GM21381 (cell line): ENCODE results near the gene SERPINA12.

Experiments used
- ATAC-seq: cut with Tn5 transposase; IDR thresholded peaks from one replicate; pipeline ENCODE4 v1.9.1; 2021; ENCODE audit warnings: mild to moderate bottlenecking, moderate library complexity; ENCODE audit not compliant: unreplicated experiment

Gene SERPINA12

DNA sequence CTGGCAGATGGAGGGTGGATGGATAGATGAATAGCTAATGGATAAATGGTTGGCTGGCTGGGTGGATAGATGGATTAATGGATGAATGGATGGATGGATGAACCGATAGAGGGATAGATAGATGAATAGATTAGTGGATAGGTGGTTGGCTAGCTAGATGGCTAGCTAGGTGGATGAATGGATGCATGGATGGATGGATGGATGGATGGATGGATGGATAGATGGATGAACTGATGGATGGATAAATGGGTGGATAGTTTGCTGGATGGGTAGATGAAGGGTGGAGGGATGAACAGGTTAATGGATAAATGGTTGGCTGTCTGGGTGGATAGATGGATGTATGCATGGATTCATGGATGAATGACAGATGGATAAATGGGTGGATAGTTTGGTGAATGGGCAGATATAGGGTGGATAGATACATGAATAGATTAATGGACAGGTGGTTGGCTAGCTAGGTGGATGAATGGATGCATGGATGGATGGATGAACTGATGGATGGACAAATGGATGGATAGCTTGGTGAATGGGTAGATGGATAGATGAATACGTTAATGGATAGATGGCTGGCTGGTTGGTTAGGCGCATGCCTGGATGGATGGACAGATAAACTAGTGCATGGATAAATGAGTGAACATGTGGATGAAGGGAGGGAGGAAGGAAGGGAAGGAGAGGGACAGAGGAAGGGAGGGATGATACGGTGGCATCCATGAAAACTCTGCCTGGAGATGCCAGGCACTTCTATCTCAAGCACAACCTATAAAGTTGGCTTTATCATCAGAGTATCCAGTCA is 41.3 kb downstream of the SERPINA12 start:
- no peak for ATAC-seq

DNA sequence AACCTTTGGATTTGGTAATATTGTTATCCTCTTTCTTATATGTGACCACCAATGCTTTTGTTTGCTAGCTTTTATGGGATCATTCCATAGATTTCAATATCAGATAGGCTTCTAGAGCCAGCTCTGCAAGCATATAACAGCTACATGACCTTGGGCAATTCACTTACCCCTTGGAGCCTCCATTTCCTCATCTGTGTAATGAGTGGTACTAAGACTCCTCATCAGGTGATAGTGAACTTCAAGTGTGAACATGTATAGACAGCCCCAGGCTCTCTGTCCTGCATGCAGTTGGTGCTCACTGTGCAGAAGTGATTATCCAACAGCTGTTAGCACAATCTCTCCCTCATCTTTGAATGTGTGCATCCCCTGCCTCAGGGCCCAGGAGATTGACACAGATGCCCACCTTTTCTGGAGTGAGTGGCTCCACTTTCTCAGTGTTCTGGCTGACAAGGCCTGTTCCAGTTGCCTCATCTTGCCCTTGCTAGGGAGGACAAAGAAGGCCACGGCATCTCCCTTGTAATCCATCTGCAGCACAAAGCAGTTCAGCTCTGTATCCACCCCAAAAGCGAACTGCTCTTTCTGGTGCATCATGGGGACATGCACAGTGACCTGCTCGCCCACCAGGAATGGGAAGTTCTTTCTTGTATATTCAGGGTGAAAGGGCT is 42.4 kb downstream of the SERPINA12 start:
- ATAC-seq: no peak

DNA sequence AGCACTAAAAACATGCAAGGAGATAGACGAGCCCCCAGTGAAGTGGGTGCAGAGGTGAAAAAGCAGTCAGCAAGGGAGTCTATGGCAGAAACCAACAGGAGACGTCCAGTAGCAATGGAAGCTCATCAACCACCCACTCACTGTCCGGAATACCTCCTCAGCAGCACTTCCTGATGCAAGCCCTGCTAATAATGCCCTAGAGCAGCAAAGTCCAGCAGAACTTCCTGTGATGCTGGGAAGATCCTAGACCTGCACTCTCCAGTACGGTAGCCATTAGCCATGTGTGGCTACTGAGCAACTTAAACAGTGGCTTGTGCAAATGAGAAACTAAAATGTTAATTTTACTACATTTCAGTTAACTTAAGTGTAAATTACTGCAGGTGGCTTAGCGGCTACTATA is 44.2 kb downstream of the SERPINA12 start:
- ATAC-seq: no peak

DNA sequence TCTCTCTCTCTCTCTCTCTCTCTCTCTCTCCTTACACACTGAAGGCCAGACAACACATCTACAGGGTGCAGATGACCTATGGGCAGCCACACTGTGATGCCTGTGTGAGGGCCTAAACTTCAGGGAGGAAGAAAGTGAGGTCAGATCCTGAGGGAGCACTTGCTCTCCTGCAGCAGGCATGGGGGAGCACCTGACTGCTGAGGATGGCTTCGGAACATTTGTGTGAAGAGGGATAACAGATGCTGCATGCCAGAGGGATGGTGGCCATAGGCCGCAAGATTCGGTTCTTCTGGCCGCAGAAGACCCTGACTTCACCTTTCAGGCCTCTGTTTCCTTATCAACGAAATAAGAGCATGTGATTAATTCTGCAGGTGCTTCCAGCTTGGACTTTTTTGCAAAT is 45.0 kb downstream of the SERPINA12 start:
- ATAC-seq: no peak

DNA sequence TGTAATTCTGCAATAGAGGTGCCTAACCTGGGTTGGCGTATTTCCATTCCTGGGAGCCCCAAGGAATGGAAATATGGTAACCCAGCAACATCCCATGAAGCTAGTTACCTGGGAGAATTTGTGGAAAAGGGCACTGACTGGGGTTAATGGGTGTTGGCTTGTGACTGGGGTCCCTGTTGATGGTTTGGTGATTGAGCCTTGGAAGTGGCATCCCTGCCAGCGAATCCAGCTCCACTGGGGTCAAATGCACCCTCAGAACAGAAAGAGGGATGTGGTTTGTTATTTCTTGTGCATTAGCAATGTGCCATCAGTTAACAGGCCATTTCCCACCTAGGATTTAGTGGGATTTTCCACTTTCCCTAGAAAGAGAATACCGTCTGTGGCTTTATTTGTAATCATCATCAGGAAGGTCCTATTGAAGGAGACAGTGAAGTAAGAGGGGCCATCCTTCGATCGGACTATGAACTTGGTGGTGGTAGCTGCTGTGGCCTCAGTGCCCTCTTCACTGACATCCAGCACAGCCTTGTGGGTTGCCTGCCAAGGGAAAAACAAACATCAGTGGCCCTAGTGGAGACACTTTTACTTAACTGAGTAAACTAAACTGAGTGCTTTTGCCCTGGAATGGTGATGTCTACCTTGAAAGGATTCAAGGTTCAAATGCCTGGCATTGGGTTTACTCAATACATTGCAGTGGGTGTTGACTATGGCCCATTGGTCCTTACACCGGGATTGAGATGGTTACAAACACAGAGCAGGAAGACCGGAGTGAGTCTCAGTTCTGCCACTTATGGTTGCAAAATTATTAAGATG is 46.3 kb downstream of the SERPINA12 start:
- ATAC-seq: no peak

DNA sequence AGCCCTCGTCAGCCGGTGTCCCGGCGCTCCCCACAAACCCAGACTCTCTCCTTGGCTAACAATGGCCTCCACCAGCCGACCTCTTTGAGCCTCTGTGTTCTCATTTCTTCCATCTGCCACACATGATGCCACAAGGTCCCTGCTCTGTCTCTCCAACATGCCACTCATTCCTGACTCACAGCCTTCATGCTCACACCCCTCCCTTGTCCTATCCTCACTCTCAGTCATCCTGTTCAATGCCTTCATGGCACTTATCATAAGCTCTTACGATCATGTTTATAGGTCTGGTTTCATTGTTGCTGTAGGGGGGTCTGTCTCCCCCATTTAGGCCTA is 47.1 kb downstream of the SERPINA12 start:
- ATAC-seq: no peak

DNA sequence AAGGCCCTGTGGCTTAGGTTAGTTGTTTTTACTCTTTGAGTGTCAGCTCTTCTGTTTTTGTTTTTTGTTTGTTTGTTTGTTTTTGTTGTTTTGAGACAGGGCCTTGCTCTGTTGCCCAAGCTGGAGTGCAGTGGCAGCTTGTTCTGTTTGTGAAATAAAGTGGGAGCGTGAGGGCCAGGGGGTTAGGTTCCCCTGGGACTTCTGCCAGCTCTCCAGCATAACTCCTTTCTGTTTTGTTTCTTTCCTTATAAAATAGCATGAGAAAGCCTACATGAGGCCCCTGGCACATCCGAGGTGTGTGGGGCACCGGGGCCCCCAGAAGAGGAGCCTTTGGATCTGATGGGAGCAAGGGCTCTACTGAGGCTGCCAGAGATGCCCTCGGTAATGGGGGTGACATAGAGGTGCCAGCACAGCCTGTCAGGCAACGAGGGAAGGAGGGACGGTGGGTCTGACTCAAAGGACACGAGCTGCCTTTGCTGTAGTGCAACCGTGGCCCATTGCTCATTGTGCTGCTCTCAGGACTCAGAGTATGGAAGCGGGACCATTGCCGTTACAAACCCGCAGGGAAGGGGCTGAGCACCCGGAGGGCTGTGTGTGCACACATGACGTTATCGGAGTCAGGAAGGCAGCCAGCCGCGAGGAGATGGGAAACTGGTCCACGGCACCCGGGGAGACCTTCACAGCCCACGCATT is 47.6 kb downstream of the SERPINA12 start:
- no peak for ATAC-seq

DNA sequence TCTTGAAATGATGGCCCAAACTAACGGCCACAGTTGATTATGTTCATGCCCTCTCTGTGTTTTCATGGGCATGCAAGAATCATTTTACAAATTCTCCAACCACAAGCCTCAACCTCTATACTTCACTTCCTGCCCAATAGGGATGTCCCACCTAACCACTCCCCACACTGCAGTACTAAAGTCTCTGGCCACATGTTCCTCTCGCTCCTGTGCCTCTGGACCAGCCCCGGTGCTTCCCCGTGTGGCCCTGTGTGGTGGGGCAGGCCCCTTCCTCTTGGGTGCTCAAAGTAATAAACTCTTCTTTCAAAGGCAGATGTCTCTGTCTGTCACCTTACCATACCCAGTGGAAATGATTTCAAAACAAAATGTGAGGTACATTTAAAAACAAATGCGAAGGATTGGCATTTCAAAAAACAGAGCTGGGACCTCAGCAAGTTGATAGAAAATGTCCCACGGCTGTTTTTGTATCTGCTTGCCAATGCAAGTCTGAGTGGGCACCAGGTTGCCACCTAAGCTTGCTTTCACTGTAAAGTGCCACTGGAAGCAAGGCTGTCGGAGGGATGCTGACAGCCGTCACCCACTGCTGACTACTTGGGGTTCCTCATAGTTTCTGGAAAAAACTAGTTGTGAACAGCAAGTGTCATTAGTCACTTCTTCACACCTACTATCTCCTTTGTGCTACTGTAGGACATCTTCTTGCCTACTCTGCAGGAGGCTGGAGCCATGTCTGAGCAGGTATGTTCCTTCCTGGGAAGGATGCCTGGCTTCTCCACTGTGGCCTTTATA is 48.4 kb downstream of the SERPINA12 start:
- ATAC-seq: no peak

DNA sequence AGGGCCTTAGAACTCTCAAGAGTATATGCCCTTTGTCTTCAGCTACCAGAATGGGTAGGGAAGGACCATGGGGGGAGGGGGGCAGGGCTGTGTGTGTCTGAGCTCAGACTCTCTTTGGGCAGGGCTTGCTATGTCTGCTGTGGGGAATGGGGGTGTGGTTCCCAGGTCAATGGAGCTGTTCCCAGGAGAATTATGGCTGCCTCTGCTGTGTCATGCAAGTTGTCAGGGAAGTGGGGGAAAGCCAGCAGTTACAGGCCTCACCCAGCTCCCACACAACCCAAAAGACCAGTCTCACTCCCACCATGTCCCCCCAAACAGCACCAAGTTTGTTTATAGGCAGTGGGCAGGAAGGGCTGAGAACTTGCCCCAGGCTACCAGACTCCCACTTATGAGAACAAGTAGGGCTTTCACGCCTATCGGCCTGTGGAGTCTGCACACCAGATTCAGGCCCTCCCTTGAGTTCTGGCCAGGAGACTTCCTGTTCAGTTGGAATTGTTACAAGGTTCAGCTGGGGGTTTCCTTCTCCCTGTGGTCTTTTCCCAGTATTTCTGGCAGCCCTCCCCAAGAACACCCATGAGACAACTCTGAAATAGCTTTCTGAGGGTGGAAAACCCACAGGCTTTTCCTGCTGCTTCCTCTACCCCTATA is 50.6 kb downstream of the SERPINA12 start:
- no peak for ATAC-seq

DNA sequence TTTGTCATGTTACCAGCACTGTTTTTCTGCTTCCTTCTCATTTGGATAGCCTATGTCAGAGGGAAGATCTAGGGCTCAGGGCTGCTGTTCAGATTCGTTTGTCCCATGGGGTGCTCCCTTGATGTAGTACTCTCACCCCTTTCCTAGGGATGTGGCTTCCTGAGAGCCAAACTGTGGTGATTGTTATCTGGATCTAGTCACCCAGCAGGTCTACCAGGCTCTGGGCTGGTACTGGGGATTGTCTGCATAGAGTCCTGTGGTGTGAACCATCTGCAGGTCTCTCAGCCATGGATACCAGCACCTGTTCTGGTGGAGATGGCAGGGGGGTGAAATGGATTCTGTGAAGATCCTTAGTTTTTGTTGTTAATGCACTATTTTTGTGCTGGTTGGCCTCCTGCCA is 51.2 kb downstream of the SERPINA12 start:
- ATAC-seq: no peak

DNA sequence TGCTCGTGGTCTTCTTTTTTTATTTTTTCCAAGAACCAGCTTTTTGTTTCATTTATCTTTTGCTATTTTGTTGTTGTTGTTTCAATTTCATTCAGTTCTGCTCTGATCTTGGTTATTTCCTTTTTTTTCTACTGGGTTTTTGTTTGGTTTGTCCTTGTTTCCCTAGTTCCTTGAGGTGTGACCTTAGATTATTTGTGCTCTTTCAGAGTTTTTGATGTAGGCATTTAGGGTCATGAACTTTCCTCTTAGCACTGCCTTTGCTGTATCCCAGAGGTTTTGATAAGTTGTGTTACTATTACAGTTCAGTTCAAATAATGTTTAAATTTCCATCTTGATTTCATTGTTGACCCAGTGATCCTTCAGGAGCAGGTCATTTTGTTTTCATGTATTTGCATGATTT is 53.3 kb downstream of the SERPINA12 start:
- no peak for ATAC-seq

DNA sequence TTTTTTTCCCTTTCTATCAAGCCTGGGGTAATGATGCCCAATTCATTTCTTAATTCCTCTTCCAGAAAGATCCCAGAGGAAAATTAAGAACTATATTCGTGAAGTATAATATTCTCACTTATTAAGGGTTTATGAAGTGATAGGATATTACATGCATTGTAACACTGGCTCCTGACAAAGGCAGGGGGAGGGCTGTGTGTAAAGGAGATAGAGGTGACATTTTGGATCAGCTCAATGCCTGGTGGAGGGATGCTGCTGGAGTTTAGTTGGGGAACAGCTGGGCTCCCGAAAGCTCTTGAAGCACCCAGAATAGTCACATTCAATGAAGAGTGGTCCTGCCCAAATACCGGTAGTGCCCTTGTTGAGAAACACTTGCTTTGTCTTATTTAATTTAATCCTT is 57.4 kb downstream of the SERPINA12 start:
- ATAC-seq: no peak

DNA sequence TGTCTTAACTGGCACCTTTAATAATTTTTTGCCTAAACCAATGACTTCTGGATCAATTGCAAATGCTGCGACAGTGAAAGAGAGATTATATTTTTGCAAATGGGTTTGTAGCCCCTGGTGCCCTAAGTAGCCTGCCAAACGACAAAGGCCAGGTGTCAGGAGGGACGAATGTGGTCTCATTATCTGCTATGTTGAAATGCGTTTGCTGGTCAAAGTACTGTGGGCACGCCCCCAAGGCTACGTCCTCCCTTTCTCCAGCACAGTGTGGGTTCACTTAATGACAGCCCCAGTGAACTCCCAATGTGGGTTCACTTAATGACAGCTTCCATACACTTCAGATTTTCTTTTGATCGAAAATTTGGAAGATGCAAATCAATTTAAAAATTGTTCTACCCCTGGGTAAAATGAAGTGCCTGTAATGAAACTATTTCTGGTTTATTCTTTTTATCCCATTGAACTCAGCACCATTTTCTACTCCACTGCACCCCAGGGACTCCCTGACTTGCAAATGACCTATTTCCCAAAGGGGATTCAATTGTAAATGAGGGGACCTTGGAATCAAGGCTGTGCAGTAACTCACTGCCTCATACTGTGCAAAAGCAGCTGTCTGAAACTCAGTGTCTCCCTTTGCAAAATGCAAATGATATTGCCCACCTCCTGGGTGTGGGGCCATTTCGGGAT is 58.0 kb downstream of the SERPINA12 start:
- ATAC-seq: no peak

DNA sequence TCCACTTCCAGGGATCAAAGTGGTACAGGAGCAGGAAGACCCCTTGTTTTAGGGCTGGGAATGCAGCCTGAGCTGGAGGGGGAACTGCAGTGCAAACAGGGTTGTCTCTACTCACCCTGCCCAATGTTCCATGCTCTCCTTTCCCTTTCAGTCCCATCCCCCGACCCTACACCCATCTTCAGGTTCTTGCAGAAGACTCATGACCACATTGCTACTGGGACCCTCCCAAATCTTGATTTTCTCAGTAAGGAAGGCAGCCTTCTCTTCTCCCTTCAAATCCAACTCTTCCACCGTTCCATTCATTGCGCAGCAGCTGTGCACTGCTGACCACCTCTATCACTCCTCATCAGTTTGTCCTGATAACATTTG is 58.6 kb downstream of the SERPINA12 start:
- no peak for ATAC-seq

DNA sequence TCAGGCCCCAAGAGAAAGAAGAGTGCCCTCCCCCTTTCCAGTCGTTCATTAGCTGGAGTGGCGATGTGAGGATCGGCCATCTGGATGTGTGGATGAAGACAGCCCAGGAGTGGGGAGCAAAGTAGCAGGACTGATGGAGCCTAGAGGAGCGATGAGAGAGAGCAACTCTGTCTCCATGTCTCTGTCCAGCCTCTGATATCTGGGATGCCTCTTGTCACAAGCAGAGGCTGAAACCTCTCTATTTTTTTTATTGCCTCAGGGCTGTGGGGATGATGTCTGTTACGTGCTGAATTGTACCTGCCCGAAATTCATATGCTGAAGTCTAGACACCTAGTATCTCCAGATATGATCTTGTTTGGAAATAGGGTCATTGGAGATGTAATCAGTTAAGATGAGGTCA is 59.3 kb downstream of the SERPINA12 start:
- ATAC-seq: no peak

DNA sequence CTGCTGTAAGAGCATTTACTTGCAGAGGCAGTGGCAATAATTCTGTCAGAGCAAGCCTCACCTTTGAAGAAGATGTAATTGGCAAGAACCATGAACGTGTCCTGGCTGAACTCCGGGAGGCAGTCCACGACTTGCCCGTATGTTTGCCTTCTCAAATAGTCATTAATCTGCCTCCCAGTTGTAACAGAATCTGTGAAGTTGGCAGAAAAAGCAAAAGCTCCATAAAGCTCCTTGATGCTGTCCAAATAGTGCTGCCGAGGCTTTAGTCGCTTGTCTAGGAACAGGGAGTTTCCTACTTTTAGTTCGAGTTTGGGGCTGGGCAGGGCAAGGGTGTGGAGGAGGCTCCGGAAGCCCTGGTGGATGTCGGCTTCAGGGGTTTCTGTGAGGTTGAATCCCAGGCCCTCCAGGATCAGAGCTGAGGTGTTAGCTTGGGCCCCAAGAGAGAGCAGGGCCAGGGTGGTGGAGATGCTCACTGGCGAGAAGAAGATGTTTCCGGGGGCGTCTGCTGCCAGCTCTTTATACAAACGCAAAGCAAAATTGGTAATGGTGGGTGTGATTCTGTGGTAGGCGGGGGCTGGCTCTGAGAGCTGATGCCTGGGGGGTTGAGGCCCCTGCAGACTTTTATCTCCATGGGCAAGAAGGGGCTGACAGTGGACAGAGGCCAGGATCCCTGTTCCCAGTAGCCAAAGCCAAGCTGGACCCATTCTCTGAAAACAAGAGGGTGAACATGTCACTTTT is 61.0 kb downstream of the SERPINA12 start:
- ATAC-seq: no peak

DNA sequence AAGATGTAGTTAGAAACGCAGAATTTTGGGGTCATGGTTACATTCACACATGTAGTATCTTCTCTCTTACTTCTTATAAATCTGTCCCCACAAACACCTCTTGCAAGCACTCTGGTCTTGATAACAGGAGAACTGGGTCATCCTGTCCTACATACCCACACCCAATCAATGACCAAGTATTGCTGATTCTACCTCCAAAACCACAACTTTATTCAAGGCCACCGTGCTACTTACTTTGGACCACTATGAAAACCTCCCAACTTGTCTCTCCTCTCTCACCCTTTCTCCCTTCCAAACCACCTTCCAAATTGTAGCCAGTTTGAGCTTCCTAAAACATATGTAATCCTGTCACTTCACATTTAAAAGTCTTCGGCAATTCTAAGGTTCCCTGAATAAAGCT is 62.1 kb downstream of the SERPINA12 start:
- no peak for ATAC-seq

DNA sequence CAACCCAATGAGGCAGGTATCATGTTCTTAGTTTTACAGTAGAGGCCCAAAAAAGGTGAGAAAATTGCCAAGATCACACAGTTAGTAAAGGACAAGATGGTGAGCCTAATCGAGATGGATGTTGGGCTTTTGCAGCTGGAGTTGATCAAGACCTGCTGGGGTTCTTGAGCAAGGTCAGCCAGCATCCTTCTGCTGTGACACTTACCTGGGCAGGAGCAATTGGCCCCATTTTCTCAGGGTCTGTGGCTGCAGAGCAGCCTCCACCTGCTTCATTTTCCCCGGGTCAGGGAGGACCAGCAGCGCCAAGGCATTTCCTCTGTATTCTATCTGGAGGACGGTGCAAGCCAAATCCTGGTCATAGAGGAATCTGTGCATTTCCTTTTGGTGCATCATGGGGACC is 63.1 kb downstream of the SERPINA12 start:
- ATAC-seq: no peak

DNA sequence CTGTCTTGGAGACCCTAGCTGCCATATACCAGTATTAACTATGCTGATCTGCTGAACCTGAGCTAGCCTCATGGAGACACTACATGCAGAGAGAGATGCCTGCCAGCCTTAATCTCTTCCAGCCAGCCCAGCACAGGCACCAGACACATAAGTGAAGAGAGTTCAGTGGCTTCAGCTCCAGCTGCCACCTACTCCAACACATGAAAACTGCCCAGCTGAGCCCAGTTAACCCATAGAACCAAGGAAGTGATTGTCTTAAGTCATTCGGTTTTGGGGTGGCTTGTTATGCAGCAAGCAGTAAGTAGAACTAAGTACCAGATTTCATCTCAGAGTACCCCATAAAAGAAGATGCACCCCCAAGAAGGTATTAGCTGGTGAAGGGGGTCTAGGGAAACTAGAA is 64.3 kb downstream of the SERPINA12 start:
- ATAC-seq: no peak
